Posterior cingulate gyrus (tissue), 11 donors: ENCODE data around the gene FBXL7.

Source experiments
- DNase-seq, 10 donors: peaks; one replicate each; pipeline versions ENCODE4 v3.0.0 to v3.0.0-alpha.2; 2020 to 2021; ENCODE audit warnings: mixed read lengths in 3 of 10
- intact Hi-C: fragments of 100-400 bp; cut with DNase I; formaldehyde crosslinking; loops from one replicate; pipeline ENCODE4 v1.15.1; 2023

FBXL7 gene

DNA sequence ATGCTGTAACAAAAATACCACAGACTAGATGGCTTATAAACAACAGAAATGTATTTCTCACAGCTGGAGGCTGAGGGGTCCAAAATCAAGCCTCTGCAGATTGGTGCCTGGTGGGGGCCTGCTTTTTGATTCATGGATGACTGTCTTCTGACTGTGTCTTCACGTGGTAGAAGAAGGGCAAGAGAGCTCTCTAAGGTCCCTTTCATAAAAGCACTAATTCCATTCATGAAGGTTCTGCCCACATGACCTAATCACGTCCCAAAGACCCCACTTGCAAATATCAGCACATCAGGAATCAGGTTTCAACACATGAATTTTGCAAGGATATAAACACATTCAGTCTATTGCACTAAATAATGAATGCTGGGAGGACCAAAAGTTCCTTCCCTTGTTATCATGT is 401.2 kb downstream of the FBXL7 start:
- intact Hi-C loops: no loop called here

GRCh38 chr5:15902066-15902465 is 402.1 kb downstream of the FBXL7 start:
- intact Hi-C loops: no loop called here
- no peak for DNase-seq

More for the DNA sequence above, 401.2 kb downstream of the FBXL7 start:
- DNase-seq: no peak

GRCh38 chr5:15904899-15905830 is 405.2 kb downstream of the FBXL7 start:
- DNase-seq: no peak
- intact Hi-C loops: no loop called here

DNA sequence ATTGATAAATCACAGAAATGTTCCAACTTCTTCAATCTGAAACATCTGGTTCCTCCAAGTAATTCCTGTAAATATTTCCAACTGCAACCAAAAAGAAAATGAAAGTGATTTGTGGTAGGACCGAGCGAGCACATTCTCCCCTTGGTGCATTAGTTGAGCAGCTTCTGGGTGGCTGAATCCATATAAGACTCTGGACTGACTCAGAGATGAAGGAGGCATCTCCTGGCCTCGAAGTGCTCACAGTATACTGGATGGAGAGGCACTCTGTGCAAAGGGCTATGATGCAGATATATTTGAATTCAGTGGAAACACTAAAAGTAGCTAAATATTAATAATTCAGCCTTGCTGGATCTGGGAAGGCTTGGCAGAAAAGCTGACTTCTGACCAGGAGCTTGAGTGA is 414.7 kb downstream of the FBXL7 start:
- intact Hi-C loops: no loop called here

GRCh38 chr5:15926586-15926985 is 426.6 kb downstream of the FBXL7 start:
- intact Hi-C loops: no loop called here
- no peak for DNase-seq

More for the DNA sequence above, 414.7 kb downstream of the FBXL7 start:
- no peak for DNase-seq

- peak in 1 of 10 donors; percentile 85 for DNase-seq
- intact Hi-C loops: no loop called here
Observed at GRCh38 chr5:15927710-15928380, 427.9 kb downstream of the FBXL7 start.

DNA sequence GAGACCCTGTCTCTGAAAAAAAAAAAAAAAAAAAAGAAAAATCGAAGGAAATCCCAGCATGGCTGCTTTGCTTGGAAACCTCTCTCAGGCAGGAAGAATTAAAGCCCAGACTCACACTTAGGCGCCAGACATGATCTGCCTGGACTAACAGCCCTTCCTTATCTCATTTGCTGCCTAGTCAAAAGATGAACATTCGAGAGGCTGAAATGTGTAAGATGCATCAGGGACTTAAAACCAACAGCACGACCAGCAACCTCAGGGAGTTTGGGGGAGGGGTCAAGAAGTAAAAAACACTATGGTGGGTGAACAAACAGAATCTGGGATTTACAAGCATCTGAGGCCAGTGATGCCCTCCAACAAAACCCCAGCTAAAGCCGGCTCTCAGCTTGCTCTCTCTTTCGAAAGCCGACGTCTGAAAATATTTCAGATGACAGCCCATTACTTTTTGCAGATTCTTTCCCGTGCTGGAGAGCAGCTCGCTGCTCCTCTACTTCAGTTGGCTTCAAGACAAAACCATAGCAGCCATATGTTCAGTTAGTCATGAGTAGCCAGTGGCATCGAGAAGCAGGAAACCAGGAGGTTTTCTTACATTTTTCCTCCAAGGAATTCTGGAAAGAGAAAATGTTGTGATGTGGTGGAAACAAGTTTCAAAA is 429.8 kb downstream of the FBXL7 start:
- DNase-seq: peak in 1 of 10 donors; percentile 5
- intact Hi-C loops: no loop called here

- intact Hi-C loops: no loop called here
- no peak for DNase-seq
Observed at GRCh38 chr5:15932066-15932465, 432.1 kb downstream of the FBXL7 start.

DNA sequence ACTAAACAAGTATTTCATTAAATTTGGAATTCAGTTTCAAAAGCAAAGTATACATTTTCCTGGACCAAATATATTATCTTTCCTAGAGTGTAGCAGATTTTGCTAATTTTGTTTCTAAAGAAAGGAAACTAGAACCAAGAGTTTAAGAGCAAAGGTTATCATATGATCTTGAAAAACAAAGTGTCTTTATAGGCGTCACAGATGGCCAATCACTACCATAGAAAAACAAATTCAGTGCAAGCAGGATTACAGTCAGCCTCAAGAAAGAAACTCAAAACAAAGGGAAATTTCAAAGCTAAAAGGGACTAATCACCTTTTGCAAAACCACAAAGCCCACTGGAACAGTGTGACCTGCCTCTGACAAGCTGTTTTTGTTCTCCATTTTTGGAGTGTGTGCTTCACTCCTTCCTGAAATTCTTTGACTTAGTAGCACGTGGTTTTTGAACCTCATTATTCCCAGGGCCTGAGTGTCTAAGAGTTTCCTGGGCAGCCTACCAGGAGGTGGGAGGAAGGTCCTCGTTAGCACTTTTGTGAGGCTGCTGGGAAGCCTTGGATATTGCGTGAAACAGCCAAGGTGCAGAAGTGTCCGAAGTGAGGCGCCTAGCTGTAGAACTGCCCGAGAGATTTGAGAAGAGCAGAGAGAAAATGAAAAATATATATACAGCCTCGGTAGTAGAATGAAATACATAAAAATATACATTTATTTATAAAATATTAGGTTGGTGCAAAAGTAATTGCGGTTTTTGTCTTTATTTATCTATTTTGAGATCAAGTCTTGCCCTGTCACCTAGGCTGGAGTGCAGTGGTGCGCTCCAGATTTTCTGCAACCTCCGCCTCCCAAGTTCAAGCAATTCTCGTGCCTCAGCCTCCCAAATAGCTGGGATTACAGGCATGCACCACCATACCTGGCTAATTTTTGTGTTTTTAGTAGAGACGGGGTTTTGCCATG is 433.6 kb downstream of the FBXL7 start:
- peak in 1 of 10 donors; percentile 64 for DNase-seq
- intact Hi-C loops: no loop called here

GRCh38 chr5:15936505-15937245 is 436.7 kb downstream of the FBXL7 start:
- intact Hi-C loops: no loop called here
- peak in 2 of 10 donors; percentile 79 to 81 for DNase-seq

- intact Hi-C loops: no loop called here
- no peak for DNase-seq
Observed at GRCh38 chr5:15937708-15938107, 437.7 kb downstream of the FBXL7 start.

DNA sequence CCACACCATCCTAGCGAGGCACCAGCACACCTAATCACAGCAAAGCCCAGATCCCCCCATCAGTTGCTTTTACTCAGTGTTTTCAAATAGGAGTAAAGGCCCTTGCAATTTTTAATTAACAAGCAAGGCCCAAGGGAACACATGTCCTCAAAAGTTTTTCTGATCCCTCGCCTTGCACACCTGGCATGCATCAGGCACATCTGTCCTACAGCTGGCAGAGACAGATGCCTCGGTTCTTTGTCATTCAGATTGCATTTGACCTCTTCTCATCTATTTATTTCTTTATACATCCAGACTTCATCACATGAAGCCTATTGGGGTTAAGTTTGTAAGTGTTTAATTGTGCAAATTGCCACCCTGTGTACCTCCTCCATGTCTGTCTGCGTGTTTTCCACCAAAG is 438.2 kb downstream of the FBXL7 start:
- no peak for DNase-seq
- intact Hi-C loops: no loop called here

DNA sequence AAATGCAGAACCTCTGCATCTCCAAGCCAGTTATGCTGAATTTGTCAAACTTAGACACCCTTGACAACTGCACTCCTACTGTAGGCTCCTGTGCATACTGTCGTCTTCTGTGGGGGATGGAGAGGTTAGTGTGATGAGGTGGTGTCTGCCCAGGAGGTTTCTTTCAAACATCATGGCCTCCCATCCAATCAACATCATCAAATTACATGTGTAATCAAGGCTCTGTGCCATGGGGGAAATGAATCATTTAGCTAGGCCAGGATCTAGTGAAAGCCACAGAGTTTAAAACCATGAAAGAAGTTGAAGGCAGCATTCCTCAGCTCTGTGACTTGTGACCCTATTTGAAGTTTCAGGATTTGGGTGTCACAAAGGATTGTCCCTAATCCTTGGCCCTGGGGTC is 439.0 kb downstream of the FBXL7 start:
- intact Hi-C loops: no loop called here
- no peak for DNase-seq

- intact Hi-C loops: no loop called here
- DNase-seq: no peak
Observed at GRCh38 chr5:15940905-15941304, 440.9 kb downstream of the FBXL7 start.

DNA sequence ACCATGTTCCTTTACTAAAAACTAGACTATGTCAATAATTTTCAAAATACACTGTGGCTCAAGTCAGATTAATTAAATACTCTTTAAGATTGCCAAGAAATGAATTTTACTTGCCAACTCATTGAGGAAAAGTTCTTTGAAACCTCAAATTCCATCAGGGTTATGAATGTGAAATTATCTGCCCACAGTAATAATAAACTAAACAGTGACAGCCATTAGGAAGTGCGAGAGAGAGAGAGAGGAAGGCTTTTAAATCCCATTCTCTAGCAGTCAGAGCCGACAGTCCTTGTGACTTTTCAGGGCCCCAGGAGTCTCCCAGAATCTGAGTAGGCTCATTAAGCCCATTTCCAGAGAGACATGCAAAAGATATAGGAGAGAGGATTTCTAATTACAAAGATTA is 443.5 kb downstream of the FBXL7 start:
- intact Hi-C loops: no loop called here
- DNase-seq: no peak

GRCh38 chr5:15946026-15946425 is 446.0 kb downstream of the FBXL7 start:
- intact Hi-C loops: no loop called here
- DNase-seq: no peak

GRCh38 chr5:15948190-15948589 is 448.2 kb downstream of the FBXL7 start:
- no peak for DNase-seq
- intact Hi-C loops: no loop called here

- intact Hi-C loops: no loop called here
Observed at GRCh38 chr5:15951126-15951525, 451.1 kb downstream of the FBXL7 start.

DNA sequence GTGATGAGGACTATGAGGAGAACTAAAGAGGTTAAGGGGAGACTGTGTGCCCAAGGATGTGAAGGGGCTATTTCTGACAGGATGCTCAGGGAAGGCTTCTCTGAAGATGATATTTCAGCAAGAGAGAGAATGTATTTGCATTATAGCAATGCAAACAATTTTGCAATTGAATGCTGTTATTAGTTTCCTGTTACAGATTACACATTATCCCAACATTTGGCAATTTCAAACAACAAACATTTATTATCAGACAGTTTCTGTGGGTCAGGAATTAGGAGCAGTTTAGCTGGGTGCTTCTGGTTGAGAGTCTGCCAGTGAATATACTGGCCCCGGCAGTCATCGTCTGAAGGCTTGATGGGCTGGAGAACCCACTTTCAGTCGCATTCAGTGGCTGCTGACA is 451.6 kb downstream of the FBXL7 start:
- DNase-seq: no peak
- intact Hi-C loops: no loop called here

More at GRCh38 chr5:15951126-15951525, 451.1 kb downstream of the FBXL7 start:
- DNase-seq: no peak
